Skeletal muscle satellite cell (primary cell): ENCODE results near the gene SHISA4. TPM values are rescaled to one million over a fixed set of nuclear protein-coding genes. Genes with fewer than 3 reads are reported as not detected.
"Not testable (repeated sequence)": the region's sequence is repeated elsewhere in the genome, so short reads cannot be mapped to it uniquely, and the experiment has no call there.

ENCODE experiments used
- H3K27me3 ChIP-seq: 2 replicates; pipeline ENCODE4 v1.7.0; 2013; ENCODE audit warnings: low read length; ENCODE audit not compliant: control insufficient read depth, insufficient read depth
- H3K36me3 ChIP-seq: 2 replicates; pipeline ENCODE4 v1.7.0; 2013; ENCODE audit warnings: mild to moderate bottlenecking, control low read depth, low read length; ENCODE audit not compliant: insufficient read depth
- H3K4me1 ChIP-seq: 2 replicates; pipeline ENCODE4 v1.7.0; 2013; ENCODE audit warnings: low read length; ENCODE audit not compliant: control insufficient read depth, insufficient read depth
- H3K4me2 ChIP-seq: 2 replicates; pipeline ENCODE4 v1.7.0; 2013; ENCODE audit warnings: mild to moderate bottlenecking, low read length
- H3K4me3 ChIP-seq: 2 replicates; pipeline ENCODE4 v1.7.0; 2013; ENCODE audit warnings: low read length
- H3K9ac ChIP-seq: 2 replicates; pipeline ENCODE4 v1.7.0; 2013; ENCODE audit warnings: mild to moderate bottlenecking, low read depth, low read length, moderate library complexity
- H3K9me3 ChIP-seq: replicated peaks from 2 replicates; pipeline ENCODE4 v1.7.0; 2013; ENCODE audit warnings: mild to moderate bottlenecking, control low read depth, low read length
- small RNA-seq: library from RNA; depleted of rRNA; stranded (forward); fragments of <200 nt; gene quantifications from one replicate; pipeline ENCODE3, GENCODE V24; 2012

Gene SHISA4

GRCh38 chr1:201939574-201939973 lies 50.9 kb downstream of the SHISA4 start:
- Histone ChIP-seq H3K4me3 (no peak overlapping the region), H3K4me2 (no peak overlapping the region), H3K9me3 (no peaks in the 10 kb centered on the region), H3K9ac (no peak overlapping the region), H3K27me3 (no peaks in the 10 kb centered on the region), H3K4me1 (peaks cover 13% of the 10 kb centered on the region), H3K36me3 (no peaks in the 10 kb centered on the region)

- peaks cover 12% of the 10 kb centered on the region for H3K4me1 ChIP-seq
- H3K9ac ChIP-seq, H3K27me3 ChIP-seq, H3K4me2 ChIP-seq, H3K4me3 ChIP-seq, H3K9me3 ChIP-seq, H3K36me3 ChIP-seq: not testable (repeated sequence)
Measured at GRCh38 chr1:201940316-201940715, 51.6 kb downstream of the SHISA4 start.

GRCh38 chr1:201941420-201942128 lies 52.9 kb downstream of the SHISA4 start:
- Histone ChIP-seq H3K9ac (no peak overlapping the region), H3K9me3 (no peaks in the 10 kb centered on the region), H3K36me3 (no peaks in the 10 kb centered on the region), H3K27me3 (peaks cover 3% of the 10 kb centered on the region), H3K4me2 (no peak overlapping the region), H3K4me1 (peaks cover 19% of the 10 kb centered on the region), H3K4me3 (no peak overlapping the region)

- Histone ChIP-seq H3K36me3 (no peaks in the 10 kb centered on the region), H3K9ac (no peak overlapping the region), H3K4me1 (peaks cover 24% of the 10 kb centered on the region), H3K4me3 (no peak overlapping the region), H3K4me2 (no peak overlapping the region), H3K27me3 (peaks cover 3% of the 10 kb centered on the region), H3K9me3 (no peaks in the 10 kb centered on the region)
Measured at GRCh38 chr1:201942129-201942495, 53.4 kb downstream of the SHISA4 start.

Small RNAs within 50 kb of the gene (small RNA-seq; reads per million reads assigned to genes)
- gene MIR6739, result not detected
